ENCODE data around the gene PLD1.

DNA sequence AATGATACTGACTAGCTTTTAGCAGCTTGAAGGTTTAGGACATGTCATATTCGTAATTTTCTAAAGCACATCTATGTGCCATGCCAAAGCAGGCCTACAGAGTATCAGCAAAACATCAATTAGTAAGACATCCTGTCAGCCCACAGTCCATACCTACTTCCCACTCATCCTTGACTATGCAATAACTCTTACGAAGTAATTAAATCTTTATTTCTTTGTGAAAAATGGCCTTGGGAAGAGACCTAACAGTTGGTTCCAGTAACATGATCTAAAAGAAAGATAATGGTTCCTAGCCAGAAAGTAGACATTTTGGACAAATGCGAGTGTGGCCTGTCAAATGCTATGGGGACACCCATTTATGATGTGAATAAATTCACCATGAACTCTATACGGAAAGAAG lies 177.5 kb downstream of the PLD1 start:
- TF ChIP-seq, protein P1, sequence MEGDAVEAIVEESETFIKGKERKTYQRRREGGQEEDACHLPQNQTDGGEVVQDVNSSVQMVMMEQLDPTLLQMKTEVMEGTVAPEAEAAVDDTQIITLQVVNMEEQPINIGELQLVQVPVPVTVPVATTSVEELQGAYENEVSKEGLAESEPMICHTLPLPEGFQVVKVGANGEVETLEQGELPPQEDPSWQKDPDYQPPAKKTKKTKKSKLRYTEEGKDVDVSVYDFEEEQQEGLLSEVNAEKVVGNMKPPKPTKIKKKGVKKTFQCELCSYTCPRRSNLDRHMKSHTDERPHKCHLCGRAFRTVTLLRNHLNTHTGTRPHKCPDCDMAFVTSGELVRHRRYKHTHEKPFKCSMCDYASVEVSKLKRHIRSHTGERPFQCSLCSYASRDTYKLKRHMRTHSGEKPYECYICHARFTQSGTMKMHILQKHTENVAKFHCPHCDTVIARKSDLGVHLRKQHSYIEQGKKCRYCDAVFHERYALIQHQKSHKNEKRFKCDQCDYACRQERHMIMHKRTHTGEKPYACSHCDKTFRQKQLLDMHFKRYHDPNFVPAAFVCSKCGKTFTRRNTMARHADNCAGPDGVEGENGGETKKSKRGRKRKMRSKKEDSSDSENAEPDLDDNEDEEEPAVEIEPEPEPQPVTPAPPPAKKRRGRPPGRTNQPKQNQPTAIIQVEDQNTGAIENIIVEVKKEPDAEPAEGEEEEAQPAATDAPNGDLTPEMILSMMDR (IDR thresholded peaks at IDR 0.05) = no peak
- no peak for TF ChIP-seq POLR2A (IDR thresholded peaks at IDR 0.05)

All from heart left ventricle (tissue), 13 donors.